Activated CD4-positive, alpha-beta T cell treated with anti-CD3 and anti-CD28 coated beads, Interleukin-2, amount 50 U/mL, for 4 hours (primary cell): ENCODE measurements around the gene BBS12.

Source experiments
- DNase-seq, 2 experiments: peaks; one replicate each; pipeline ENCODE4 v3.0.0-alpha.2; 2020

BBS12 gene

DNA sequence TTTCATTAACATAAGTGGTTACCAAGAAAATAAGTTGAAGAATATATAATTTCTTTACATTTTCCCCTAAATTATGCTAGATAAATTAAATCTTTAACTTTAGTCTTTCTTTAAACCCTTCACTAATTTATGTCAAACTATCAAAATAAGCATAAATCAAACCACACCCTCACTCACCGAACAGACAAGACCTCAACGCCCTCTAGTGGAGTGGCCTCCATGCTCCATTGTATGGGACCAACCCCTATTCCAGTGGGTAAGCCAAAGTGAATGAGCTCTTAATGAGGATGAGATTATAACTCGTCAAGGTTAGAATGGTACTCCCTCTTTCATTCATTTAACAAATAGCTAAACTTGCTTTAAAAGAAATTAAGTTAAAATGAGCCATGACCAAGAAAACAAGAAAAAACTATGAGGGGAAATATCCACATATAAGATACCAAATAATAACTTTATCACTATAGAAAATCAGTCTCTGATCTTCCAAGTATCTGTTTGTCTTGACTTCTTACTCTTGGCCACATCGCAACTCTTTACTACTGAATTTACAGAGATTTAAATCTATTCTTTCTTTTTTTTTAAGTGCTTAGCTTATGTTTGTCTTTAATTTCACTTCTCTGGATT, 15.6 kb upstream of the BBS12 start:
- peak; percentile 75 to 79 for DNase-seq

DNA sequence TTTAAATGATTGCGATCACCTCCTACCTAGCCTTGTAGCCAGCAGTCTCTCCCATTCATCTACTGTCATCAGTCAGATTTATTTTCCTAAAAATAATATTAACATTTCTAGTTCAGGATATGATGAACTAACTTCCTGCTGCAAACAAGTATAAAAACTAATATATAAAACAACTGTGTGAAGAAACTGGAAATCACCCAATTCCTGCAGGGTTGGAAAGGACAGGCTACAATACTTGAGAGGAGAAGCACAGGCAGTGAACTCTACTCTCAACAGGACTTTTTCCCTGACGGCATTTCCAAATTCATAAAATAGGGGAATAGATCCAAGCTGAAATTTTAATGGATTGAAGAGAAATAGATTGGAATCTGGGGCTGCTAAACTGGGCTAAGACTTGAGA, 14.2 kb upstream of the BBS12 start:
- DNase-seq: no peak

DNA sequence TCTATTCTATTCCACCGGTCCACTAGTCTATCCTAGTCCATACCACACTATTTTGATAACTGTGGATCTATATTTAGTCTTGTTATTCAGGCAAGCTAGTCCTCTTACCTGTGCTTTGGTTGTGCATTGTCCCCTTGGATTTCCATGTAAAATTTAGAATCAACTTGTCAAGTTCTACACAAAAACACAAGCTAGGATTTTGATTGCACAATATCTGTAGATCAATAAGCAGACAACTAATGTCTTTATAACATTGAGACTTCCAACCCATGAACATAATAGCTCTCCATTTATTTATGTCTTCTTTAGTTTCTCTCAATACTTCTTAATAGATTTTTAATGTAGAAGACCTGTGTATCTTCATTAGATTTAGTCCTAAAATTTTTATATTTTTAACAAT, 10.2 kb upstream of the BBS12 start:
- no peak for DNase-seq

DNA sequence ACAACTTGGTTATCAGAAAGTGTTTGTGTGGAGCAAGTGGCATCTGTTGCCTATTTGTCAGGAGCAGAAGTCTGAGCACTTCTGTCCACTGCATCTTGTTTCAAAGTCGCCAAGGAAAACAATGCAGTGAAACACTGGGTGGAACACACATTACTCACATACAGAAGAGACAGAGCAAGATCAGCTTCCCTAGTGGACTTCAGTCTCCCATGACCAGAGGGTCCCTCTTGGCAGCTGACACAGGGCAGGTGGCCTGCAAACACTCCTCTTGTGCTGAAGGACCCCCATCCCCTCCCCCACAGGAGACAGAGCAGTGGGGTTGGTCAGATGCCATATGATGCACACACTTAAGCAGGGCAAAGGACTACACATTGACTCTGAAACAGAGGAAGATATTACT, 3.6 kb upstream of the BBS12 start:
- no peak for DNase-seq

DNA sequence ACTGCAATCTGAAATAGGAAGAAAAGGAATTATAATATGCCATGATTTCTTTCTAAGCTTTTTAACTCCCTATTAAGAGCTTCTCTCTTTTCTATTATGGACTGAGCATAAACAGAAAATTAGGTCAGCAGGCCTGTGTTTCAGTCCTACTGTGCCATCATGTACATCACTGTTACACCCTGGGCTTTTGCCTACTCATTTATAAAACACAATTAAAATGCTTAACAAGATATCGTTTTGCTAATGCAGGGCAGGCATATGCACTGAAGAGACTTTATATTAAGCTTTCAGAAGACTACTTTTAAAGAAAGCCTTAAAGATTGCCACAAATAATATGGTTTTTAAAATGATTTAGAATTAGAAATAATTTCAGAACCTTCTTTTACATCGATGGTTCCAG, 828 bp upstream of the BBS12 start:
- no peak for DNase-seq

DNA sequence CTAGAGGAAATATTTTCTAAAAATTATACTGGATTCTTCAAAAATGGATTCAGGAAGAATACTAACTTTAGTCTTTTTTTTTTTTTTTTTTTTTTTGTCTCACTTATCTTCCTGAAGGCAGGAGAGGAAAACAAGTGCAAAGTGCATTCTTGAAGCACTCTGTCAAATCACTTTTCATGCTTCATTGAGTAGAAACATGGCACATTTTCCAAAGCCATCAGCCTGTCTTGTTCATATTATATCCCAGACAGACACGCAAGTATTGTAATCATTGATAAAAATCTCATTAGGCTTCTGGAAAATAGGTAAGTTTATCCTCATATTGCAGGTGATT, 1.2 kb downstream of the BBS12 start:
- no peak for DNase-seq

DNA sequence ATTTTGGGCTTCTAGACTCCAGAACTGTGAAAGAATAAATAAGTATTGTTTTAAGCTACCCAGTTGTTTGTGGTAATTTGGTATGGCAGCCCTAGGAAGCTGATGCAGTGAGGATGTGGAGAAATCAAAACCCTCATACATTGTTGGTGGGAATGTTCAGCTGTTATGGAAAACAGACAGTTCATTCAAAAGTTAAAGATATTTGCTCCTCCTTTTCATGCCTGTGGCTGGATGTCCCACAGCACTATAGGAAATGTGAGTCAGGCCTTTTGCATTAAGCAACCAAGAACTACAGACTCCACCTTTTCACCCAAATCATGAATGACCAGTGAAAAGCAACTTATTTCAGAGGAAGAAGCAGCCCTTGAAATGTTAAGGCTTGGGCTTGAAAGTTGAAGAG, 6.7 kb downstream of the BBS12 start:
- no peak for DNase-seq

DNA sequence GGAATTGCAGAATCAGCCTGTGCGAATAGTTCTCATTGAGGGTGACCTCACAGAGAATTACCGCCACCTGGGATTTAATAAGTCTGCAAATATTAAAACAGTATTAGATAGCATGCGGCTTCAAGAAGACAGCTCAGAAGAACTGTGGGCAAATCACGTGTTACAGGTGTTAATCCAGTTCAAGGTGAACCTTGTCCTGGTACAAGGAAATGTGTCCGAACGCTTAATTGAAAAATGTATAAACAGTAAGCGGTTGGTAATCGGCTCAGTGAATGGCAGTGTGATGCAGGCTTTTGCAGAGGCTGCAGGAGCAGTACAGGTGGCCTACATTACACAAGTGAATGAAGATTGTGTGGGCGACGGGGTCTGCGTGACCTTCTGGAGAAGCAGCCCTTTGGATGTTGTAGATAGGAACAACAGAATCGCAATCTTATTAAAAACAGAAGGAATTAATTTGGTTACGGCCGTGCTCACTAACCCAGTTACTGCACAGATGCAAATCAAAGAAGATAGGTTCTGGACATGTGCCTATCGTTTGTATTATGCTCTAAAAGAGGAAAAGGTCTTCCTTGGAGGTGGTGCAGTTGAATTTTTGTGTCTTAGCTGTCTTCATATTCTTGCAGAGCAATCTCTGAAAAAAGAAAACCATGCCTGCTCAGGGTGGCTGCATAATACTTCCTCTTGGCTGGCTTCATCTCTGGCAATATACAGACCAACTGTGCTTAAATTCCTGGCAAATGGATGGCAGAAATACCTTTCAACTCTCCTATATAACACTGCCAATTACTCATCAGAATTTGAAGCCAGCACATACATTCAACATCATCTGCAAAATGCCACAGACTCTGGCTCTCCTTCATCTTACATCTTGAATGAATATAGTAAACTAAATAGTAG, 10.7 kb downstream of the BBS12 start:
- DNase-seq: no peak

DNA sequence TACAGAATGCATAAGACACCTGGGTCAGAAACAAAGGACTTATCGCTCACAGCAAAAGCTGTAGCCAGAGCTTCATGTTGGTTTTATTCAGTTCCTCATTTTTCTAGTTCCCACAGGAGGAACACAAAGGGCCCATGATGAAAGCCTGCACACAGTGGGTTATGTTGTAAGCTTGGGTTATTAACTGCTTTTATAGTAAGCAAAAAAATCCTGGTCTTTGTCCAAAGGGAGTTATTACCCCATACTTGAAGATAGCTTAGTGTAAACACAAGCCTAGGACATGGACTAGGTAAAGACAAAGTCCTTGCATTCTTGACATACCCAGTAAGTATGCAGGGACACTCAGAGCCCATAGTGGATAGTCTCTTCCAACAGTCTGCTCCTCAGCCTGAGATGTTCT, 11.7 kb downstream of the BBS12 start:
- DNase-seq: no peak

DNA sequence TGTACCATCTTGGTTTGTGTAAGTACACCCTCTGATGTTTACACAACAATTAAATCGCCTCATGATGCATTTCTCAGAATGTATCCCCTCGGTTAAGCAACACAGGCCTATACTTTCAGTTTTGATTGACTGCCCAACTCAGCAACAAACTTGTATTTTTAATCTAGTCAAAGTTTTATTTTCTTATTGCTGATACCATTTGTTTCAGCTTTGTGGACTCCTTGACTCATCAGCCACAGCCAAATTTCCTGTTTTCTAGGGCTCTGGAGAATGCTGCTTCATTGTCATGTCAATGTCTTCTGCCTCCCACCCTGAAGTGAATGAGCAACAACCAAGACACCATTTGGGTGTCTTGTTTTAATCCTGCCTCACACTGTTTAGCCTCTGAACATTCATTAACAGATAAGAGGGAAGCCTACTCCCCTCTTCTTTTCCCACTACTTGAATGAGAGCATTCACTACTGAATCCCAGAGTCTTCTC, 14.0 kb downstream of the BBS12 start:
- no peak for DNase-seq

DNA sequence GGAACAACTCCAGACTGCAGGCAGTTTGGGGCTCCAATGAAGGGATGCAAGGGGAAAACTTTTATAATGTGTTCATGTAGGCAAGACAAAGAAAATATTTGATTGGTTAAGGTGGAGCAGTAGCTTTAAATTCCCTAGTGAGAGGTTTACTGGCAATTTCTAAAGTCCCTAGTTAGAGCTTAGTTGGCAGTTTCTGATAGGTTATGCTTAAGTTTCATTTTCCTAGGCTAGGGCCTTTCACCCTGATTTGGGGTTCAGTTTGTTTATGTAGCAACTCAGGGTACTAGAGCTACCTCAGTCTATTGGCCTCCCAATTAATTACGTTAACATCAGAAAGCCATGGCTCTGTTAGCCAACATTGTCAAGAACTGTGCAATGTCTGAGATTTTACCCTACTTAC, 14.6 kb downstream of the BBS12 start:
- no peak for DNase-seq

DNA sequence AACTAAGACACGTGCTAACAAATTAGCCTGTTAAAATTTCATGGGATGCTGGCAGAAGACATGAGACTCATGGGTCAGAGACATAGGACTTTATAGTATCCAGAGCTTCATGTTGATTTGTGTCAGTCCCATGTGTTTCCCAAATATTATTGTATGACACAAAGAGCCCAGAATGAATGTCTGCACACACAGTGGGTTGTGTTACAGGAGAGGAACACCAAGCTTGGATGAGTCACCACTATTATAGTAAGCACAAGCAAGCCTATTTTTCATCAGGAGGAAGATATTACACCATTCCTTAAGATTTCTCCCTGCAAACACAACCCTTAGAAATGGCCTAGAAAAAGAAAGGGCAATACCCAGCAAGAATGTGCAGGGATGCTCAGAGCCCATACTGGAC, 15.4 kb downstream of the BBS12 start:
- DNase-seq: no peak

DNA sequence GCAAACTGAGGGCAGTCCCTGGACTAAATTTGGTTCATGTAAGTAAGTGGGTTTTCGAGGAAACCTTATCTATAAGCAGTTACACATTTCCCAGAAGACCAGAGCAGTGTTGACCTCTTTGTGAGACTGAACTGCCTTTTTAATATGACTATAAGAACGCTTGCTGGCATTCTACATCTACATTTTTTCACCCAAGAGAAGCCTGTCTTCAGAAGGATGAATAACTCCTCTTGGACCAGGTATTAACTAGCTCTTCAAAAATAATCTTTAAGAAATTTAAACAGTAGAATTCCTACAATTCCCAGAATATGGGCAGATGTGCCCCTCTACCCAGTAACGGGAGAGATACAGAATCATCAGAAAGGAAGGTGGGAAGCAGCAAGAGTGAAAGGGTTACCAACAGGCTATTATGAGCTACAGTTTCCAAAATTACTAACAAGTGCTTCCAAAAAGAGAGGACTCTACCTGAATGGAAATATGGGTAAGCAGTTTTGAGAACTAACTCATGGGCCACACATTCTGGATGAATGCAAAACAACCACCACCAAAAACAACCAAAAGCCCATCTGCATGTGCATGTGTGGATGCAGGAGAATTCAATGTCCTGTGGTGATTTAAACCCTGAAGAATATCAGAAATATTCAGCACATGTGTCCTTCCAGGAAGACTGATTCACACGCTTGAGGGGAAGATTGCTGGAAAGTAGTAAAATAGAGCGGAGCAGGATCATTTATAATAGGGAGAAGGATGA, 17.4 kb downstream of the BBS12 start:
- no peak for DNase-seq

DNA sequence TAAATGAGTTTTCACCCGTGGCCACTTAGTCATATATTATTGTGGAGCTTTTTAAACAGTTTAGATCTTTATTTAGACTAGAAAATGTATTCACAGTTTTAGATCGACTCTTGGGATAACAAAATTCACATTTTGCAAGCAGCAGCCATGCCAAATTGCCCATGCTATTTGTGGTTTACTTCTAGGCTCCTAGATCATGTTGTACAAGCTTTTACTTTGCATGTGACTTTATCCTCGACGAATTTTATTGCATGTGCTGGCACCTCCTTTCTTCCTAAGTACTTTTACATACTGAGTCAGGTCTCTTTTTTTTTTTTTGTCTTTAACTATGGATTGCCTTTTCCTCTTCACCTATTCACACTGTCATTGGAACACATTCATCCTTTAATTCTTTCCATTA, 23.2 kb downstream of the BBS12 start:
- no peak for DNase-seq

DNA sequence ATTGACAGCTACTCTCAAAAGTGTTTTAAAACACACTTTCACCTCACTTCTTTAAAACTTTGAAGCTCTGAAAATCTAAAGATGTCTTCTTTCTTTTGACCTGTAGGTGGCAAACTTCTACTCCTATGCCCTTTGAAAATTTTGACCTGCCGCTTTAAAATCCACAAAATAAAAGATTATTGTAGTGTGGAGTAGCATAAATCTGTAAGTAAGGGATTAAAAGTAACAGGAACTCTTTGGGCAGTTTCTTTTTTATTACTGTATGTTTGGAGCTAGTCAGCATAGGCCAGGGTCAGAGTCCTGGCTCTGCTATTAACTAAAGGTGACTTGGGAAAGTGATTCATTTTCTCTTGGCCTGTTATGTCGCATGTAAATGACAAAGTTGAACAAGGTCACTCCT, 25.5 kb downstream of the BBS12 start:
- no peak for DNase-seq

DNA sequence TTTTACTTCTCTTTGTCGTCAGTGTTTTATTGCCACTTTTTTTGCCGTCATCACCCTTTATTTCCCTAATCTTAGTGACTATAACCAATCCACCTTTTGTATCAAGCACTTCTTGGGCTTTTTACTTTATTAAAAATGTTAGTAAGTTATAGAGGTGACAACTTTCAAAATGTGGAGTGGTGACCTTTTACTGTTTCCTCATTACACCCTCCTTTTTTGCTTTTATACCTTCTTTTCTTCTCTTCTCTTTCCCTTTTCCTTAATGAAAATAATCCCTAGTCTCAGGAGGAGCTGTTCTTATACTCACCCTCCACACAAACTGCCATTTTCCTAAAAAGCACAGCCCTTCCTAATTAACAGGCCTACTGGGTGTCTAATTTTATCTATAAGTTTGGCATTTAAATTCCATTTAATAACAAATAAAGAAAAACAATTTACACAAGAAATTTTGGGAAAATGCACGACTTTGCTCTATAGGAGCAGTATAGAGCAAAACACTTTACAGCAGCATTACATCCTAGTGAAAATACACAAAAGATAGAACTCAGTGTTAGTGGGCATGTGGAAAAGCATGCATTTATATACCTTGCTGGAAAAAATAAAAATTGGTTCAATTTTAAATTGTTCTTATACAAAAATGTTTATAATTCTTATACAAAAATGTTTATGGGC, 27.3 kb downstream of the BBS12 start:
- DNase-seq: no peak

DNA sequence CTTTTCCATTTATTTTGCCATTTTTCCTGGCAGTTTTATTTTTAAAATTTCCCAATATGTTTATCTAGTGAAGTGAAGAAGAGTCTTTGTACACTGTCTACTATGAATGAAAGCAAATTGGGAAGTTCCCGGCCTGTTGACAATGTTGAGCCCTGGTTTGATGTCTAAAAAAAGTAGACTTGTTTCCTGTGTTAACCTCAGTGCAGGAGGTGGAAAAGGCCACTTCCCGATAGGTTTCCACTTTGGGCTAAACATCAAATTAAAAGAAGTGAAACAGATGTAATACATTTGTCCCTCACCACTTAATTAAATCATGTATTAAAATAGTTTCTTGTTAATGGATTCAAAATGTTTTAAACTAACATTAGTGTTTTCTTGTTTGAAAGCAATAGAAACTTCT, 30.0 kb downstream of the BBS12 start:
- no peak for DNase-seq

DNA sequence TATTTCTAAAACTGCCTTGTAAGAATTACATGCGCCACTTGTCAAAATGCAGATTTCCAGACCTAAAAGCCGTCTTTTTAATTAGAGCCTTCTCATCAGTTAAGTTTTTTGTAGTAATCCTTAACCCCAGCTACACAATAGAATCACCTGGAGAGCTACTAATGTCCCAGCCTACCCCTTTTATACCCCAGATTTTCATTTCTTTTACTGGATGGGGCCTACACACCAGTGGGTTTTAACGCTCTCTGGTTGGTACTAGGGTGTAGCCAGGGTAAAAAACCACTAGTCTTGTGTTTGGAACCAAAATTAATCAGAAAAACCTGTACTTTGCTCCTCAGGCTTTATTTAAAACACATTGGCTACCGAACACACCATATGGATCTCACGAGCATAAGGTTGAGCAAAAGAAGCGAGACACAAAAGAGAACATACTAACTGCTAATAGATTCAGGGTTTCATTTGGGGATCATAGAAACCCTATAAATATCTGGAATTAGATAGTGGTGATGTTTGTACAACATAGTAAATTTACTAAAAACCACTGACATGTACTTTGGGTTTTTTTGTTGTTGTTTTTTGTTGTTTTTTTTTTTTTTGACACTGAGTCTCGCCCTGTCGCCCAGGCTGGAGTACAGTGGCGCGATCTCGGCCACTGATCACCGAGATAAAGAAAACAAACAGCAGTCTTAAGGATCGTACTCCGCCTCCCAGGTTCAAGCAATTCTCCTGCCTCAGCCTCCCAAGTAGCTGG, 30.6 kb downstream of the BBS12 start:
- DNase-seq: no peak

DNA sequence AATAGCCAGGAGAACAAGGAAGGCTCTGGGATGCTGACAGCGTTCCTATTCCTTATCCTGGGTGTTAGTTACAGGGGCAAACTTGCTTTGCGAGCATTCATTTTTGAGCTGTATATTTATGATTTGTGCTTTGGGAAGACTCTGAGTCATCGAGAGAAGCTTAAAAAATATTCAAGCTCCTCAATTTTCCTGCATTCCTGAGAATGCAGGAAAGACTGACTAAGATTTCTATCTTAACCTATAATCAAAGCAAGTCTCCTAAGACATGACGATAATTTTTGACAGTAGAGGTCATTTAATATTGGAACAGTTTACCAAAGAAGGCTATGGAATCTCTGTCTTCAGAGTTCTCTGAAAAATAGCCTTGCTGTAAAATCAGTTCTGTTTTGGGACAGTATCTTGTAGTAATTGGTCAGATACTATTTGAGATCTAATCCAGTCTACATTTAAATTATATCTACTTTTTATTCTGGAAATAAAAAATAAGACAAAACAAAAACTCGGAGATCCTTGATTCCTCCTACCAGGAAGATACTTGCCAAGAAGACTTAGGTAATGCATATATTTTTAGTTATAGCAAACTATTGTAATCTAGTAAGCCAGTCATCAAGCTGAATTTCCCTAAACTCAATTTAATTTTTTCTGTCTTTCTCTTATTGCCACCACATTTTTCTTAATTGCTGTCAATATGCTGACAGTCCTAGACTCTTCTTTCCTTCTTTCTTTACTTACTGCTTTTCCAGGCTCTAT, 31.7 kb downstream of the BBS12 start:
- no peak for DNase-seq

DNA sequence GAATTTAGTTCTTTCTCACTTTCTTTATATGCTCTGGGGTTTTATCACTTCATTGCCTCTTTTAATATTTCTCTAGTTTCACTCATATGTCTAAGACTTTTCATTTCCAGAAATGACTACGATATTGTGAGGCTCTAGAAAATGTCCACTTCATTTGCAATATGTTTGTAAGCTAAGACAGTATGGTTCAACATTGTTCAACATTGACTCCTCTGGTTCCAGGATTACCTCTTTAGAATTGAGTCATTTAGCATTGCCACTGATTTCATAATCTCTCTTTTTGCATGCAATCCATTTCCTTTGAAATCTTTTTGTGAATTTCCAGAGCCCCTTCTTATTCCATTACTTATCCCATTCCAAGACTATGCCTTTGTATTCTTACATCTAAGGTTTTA, 32.3 kb downstream of the BBS12 start:
- no peak for DNase-seq

DNA sequence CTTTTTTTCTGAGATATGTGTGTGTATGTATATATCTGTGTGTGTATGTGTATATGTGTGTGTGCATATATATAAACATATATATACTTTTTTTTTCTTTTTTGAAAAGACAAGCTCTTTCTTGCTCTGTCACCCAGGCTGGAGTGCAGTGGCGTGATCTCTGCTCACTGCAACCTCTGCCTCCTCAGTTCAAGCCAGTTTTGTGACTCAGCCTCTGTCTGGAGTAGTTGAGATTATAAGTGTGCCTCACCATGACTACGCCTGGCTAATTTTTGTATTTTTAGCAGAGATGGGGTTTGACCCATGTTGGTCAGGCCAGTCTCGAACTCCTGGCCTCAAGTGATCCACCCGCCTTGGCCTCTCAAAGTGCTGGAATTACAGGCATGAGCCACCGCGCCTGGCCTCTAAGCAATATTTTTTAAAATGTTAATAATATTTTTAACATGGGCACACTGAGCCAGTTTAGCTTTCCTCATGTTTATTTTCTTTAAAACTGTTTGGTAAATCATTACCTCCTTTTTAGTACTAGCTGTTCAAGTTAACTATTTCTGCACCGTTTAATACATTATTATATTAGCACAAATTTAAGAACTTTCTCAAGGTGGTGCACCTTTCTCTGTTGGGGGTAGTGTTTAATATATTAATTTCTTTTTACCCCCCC, 33.3 kb downstream of the BBS12 start:
- no peak for DNase-seq
